ENCODE data around the gene WDR74.
"Not testable (repeated sequence)": the region's sequence is repeated elsewhere in the genome, so short reads cannot be mapped to it uniquely, and the experiment has no call there.

The WDR74 gene

DNA sequence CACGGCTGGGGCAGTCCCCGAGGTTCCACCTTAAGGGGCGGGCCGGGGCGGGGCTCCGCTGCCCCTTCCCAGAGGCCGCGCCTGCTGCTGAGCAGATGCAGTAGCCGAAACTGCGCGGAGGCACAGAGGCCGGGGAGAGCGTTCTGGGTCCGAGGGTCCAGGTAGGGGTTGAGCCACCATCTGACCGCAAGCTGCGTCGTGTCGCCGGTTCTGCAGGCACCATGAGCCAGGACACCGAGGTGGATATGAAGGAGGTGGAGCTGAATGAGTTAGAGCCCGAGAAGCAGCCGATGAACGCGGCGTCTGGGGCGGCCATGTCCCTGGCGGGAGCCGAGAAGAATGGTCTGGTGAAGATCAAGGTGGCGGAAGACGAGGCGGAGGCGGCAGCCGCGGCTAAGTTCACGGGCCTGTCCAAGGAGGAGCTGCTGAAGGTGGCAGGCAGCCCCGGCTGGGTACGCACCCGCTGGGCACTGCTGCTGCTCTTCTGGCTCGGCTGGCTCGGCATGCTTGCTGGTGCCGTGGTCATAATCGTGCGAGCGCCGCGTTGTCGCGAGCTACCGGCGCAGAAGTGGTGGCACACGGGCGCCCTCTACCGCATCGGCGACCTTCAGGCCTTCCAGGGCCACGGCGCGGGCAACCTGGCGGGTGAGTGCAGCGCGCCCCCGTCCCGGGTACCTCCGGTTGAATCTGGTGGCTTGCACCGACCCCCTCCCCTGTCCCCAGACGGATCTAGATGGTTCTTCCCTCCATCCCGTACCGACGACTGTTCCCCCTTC, 41.6 kb upstream of the WDR74 start, which contains the start of gene SLC3A2:
Gene SLC3A2, plus strand, starts transcription at position 94 of the 776 bp plus-strand sequence. Its CDS starts 128 bp downstream, at position 222.
- H3K4me2 ChIP-seq = peak within 1 kb of the TSS; percentile 84
- H3K9me3 ChIP-seq = no peaks in the 10 kb centered on the region
- peak within 1 kb of the TSS; percentile 99 for H3K9ac ChIP-seq
- TF ChIP-seq Cebpa-rat (IDR thresholded peaks at IDR 0.05) = no peak
- peak within 1 kb of the TSS; percentile 97 for H3K4me3 ChIP-seq
- H3K27me3 ChIP-seq = no peaks in the 10 kb centered on the region
- peaks cover 77% of the 10 kb centered on the region for H3K36me3 ChIP-seq
- H4K20me1 ChIP-seq = peaks cover 42% of the 10 kb centered on the region
- H3K27ac ChIP-seq = peak within 1 kb of the TSS; percentile 99
- peaks cover 38% of the 10 kb centered on the region for H3K4me1 ChIP-seq

DNA sequence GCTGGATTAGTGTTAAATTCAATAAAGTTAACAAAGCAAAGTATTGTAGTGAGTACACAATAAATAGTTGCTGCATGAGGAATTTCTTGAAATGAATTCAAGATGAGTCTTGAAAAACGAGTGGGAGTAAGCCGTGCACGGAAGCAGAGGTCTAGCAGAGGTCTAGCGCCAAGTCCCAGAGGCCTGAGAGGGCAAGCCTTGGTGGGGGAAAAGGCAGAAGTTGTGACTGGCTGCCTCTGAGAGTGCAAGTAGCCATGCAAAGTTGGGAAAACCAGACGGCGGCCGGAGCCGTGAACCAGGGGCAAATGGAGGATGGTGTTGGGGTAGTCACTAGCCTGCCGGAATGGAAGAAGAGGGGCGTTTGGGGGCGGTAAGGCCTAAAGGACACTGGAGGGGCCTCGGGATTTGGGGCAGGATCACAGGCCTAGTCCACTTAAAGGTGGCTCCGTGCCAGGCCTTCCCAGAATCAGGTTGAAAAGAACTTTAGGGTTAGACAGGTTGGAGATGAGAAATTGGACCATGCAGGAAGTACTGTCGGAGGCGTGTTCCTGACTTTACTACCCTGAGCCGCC, 40.9 kb upstream of the WDR74 start:
- H3K9ac ChIP-seq = peak overlapping the region; percentile 99
- peak overlapping the region; percentile 84 for H3K4me2 ChIP-seq
- no peaks in the 10 kb centered on the region for H3K27me3 ChIP-seq
- peaks cover 77% of the 10 kb centered on the region for H3K36me3 ChIP-seq
- peak overlapping the region; percentile 99 for H3K27ac ChIP-seq
- H3K4me1 ChIP-seq = peaks cover 38% of the 10 kb centered on the region
- no peak for TF ChIP-seq Cebpa-rat (IDR thresholded peaks at IDR 0.05)
- peak overlapping the region; percentile 97 for H3K4me3 ChIP-seq
- peaks cover 41% of the 10 kb centered on the region for H4K20me1 ChIP-seq
- H3K9me3 ChIP-seq = no peaks in the 10 kb centered on the region

DNA sequence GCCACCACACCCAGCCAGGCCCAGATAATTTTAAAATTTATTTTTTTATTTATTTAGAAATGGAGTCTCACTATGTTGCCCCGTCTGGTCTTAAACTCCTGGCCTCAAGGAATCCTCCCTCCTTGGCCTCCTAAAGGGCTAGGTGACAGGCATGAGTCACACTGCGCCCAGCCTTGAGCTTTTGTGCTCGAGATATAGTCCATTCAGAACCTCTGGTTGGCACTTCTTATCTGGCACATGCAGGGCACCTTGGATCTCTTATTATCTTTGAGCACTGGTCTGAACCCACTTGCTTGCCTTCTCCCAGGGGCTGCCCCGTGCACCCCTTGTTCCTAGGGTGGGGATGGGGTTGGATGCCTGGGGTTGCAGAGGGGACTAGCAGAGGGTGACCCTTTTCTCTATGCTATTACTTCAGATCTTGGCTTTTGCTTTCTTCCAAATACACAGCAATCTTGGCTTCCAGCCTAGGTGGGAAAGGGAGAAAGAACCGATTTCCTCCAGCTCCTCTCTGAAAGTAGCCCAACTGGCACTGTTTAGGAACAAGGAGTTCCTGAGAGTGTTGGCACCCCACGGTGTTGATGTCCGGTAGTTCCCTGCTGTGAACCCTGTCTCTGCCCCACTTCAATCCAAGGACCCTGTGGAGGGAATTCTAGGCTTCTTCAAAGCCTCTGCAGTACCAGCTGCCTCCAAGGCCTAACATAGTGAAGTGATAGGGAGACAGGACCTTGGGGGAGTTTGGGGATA, 40.0 kb upstream of the WDR74 start:
- TF ChIP-seq Cebpa-rat (IDR thresholded peaks at IDR 0.05) = no peak
- Histone ChIP-seq H3K4me2 (peak overlapping the region; percentile 84), H4K20me1 (peaks cover 41% of the 10 kb centered on the region), H3K27me3 (no peaks in the 10 kb centered on the region), H3K9ac (peak overlapping the region; percentile 99), H3K4me3 (no peak overlapping the region; the same call in 1 of the 2 replicates), H3K36me3 (peaks cover 77% of the 10 kb centered on the region), H3K27ac (peak overlapping the region; percentile 99), H3K9me3 (no peaks in the 10 kb centered on the region), H3K4me1 (peaks cover 38% of the 10 kb centered on the region)

DNA sequence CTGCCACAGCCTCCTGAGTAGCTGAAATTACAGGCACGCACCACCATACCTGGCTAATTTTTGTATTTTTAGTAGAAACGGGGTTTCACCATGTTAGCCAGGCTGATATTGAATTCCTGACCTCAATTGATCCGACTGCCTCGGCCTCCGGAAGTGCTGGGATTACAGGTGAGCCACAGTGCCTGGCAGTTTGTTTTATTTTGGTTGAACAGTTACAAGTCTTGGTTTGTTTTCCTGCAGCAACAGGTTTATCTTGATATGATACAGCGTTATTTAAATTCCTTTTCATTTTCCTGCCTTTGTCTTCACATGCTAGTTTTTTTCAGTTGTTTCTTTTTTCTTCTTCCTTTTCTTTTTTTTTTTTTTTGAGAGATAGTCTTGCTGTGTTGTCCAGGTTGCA, 37.3 kb upstream of the WDR74 start:
- Histone ChIP-seq H3K9ac (no peak overlapping the region; the same call in 1 of the 2 replicates), H3K4me3 (no peak overlapping the region), H3K27me3 (no peaks in the 10 kb centered on the region), H4K20me1 (peaks cover 15% of the 10 kb centered on the region; the same call in 1 of the 2 replicates), H3K9me3 (no peaks in the 10 kb centered on the region), H3K4me2 (no peak overlapping the region), H3K4me1 (peaks cover 13% of the 10 kb centered on the region), H3K36me3 (peaks cover 78% of the 10 kb centered on the region), H3K27ac (no peak overlapping the region)
- no peak for TF ChIP-seq Cebpa-rat (IDR thresholded peaks at IDR 0.05)

DNA sequence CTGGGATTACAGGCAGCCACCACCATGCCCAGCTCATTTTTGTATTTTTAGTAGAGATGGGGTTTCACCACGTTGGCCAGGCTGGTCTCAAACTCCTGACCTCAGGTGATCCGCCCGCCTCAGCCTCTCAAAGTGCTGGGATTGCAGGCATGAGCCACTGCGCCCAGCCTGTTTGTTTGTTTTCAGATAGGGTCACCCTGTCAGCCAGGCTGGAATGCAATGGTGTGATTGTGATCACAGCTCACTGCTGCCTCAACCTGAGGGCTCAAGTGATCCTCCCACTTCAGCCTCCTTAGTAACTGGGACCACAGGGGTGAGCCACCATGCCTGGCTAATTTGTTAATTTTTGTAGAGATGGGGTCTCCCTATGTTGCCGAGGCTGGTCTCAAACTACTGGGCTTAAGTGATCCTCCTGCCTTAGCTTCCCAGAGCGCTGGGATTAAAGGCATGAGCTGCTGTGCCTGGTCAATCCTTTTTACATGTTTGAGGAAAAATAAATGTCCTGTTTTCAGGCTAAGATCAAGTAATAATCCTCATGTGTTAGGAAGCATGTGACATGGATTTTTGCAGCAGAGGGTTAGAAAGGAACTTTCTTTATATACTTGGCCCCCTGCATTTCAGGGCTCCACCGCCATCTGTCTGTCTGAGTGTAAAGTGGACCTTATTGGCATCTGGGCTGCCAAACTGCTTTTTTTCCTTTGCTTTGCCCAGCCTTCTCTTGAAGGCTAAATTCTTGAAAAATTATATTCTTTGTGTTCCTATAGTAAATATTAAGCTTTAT, 36.5 kb upstream of the WDR74 start:
- H3K4me3 ChIP-seq = no peak overlapping the region
- H3K4me2 ChIP-seq = no peak overlapping the region
- no peaks in the 10 kb centered on the region for H3K9me3 ChIP-seq
- peaks cover 13% of the 10 kb centered on the region for H3K4me1 ChIP-seq
- peaks cover 15% of the 10 kb centered on the region; the same call in 1 of the 2 replicates for H4K20me1 ChIP-seq
- no peak overlapping the region for H3K9ac ChIP-seq
- peaks cover 86% of the 10 kb centered on the region for H3K36me3 ChIP-seq
- H3K27ac ChIP-seq = no peak overlapping the region
- no peak for TF ChIP-seq Cebpa-rat (IDR thresholded peaks at IDR 0.05)
- H3K27me3 ChIP-seq = no peaks in the 10 kb centered on the region

DNA sequence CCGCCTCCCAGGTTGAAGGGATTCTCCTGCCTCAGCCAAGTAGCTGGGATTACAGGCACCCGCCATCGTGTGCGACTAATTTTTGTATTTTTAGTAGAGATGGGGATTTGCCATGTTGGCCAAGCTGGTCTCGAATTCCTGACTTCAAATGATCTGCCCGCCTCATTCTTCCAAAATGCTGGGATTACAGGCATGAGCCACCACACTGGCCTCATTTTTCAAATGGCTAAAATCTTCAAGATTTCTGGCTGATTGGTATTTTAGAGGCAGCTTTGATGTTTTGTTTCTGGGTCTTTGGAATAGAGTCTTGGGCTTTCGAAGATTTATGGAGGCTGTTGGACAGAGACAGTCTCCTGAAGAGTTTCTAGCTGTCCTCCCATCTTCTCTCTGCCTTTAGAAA, 35.5 kb upstream of the WDR74 start:
- no peak overlapping the region for H3K9ac ChIP-seq
- H3K4me3 ChIP-seq = no peak overlapping the region
- peaks cover 95% of the 10 kb centered on the region for H3K36me3 ChIP-seq
- no peak for TF ChIP-seq Cebpa-rat (IDR thresholded peaks at IDR 0.05)
- H3K27ac ChIP-seq = no peak overlapping the region
- no peaks in the 10 kb centered on the region for H3K27me3 ChIP-seq
- no peaks in the 10 kb centered on the region for H3K9me3 ChIP-seq
- H3K4me1 ChIP-seq = peaks cover 9% of the 10 kb centered on the region
- H3K4me2 ChIP-seq = no peak overlapping the region
- H4K20me1 ChIP-seq = peaks cover 15% of the 10 kb centered on the region; the same call in 1 of the 2 replicates

DNA sequence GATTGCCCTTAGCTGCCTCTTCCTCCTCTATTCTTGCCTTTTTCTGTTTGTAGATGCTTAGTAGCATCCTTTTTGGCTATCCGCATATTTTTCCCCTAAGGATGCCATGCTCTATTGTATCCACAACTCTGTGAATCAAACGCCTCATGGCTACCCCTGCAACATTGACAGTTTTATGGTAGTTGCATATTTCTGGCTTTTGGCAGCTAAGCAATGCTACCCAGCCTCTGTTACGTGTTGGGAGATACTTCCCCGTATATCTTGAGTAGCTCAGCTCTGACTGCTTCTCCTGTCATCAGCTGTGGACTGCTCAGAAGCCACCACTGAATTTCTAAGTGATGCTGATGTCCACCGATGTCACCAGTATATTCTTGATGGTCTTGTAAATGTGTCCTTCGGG, 26.2 kb upstream of the WDR74 start:
- no peak for TF ChIP-seq Cebpa-rat (IDR thresholded peaks at IDR 0.05)
- no peak overlapping the region for H3K27ac ChIP-seq
- no peak overlapping the region for H3K9ac ChIP-seq
- H3K9me3 ChIP-seq = no peaks in the 10 kb centered on the region
- peaks cover 19% of the 10 kb centered on the region for H3K4me1 ChIP-seq
- H4K20me1 ChIP-seq = peaks cover 33% of the 10 kb centered on the region
- no peak overlapping the region for H3K4me2 ChIP-seq
- no peaks in the 10 kb centered on the region for H3K27me3 ChIP-seq
- no peak overlapping the region for H3K4me3 ChIP-seq
- H3K36me3 ChIP-seq = peaks cover 61% of the 10 kb centered on the region

DNA sequence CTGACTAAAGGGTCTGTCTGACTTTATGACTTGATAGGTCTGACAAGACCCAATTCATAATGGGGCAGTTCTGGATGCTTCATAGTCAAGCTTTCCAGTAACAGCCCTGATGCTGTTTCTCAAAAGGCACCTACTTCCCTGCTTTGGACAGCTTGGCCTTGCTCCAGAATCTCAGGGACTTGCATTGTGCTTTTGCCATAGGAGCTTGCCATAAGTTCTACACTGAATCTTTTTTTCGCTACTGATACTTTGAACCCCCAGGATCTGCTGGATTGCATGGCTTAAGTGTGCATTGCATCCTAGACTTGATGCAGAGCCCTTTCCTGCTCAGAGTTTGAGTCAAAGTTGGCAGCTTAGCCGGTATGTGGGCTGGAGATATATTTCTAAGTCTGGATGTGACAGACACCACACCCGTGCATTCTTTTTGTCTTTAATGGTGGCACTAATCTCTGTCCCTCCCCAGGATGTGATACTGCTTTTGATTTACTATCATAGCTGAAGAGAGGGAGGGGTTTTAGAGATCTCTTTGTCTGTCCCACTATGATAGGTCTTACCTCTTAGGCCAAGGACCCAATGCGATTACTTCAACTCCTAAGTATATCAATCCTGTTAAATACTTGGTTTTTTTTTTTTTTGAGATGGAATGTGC, 24.4 kb upstream of the WDR74 start:
- H3K4me2 ChIP-seq = no peak overlapping the region
- no peaks in the 10 kb centered on the region for H3K9me3 ChIP-seq
- peaks cover 33% of the 10 kb centered on the region for H3K4me1 ChIP-seq
- H3K27ac ChIP-seq = no peak overlapping the region
- no peak for TF ChIP-seq Cebpa-rat (IDR thresholded peaks at IDR 0.05)
- peaks cover 50% of the 10 kb centered on the region for H3K36me3 ChIP-seq
- H3K4me3 ChIP-seq = no peak overlapping the region
- peak overlapping the region; percentile 27; the same call in 1 of the 2 replicates for H3K9ac ChIP-seq
- no peaks in the 10 kb centered on the region for H3K27me3 ChIP-seq
- H4K20me1 ChIP-seq = peaks cover 33% of the 10 kb centered on the region

DNA sequence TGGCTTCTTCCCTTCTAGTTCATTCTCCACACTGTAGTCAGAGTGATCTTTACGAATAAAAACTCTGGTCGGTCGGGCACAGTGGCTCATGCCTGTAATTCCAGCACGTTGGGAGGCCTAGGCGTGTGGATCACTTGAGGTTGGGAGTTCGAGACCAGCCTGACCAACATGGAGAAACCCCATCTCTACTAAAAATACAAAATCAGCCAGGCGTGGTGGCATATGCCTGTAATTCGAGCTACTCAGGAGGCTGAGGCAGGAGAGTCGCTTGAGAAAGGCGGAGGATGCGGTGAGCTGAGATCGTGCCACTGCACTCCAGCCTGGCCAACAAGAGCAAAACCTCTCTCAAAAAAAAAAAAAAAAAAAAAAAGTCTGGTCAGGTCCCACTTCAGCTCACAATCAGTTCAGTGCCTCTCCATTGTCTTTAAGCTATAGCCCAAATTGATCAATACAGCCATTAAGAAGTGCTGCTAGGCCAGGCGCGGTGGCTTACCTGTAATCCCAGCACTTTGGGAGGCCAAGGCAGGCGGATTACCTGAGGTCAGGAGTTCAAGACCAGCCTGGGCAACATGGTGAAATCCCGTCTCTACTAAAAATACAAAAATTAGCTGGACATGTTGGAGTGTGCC, 22.3 kb upstream of the WDR74 start:
- Histone ChIP-seq H3K36me3 (peaks cover 33% of the 10 kb centered on the region; the same call in 1 of the 2 replicates), H3K4me1 (peaks cover 52% of the 10 kb centered on the region), H3K27ac (peak overlapping the region; percentile 20), H3K4me2 (peak overlapping the region; percentile 42), H4K20me1 (peaks cover 32% of the 10 kb centered on the region), H3K9ac (peak overlapping the region; percentile 53)
- not testable (repeated sequence) for H3K4me3 ChIP-seq, H3K27me3 ChIP-seq, H3K9me3 ChIP-seq
